ENCODE measurements around the gene RGS13. TPM values are rescaled to one million over a fixed set of nuclear protein-coding genes. Genes with fewer than 3 reads are reported as not detected.

RGS13 gene
- total and polyA plus RNA-seq, 2 donors (not counting 3 experiments of a cell fraction or from before 2014, with no cell fraction given) = not detected

GRCh38 chr1:192633533-192634253, 2.3 kb upstream of the RGS13 start:
- H3K4me2 ChIP-seq (ENCODE audit: insufficient read depth, low read length) = no peak overlapping the region

More at GRCh38 chr1:192633533-192634253, 2.3 kb upstream of the RGS13 start:
- H3K4me3 ChIP-seq (replicated peaks in 1 of 3; ENCODE audit: insufficient read depth in 1 of 3, low read depth in 1 of 3, low read length in 3 of 3) = no peak overlapping the region
- H3K9me1 ChIP-seq (replicated peaks; ENCODE audit: control insufficient read depth, extremely low read depth, insufficient read depth, low read length) = no peaks in the 10 kb centered on the region
- H3K79me2 ChIP-seq (ENCODE audit: control insufficient read depth, insufficient read depth, low read length) = no peaks in the 10 kb centered on the region
- DNase-seq (ENCODE audit: low read depth, low spot score) (no peak), FAIRE-seq (no peak)
- ChIA-PET POLR2A (no interaction called here), CTCF (interaction anchor here (1.2 to 1.6 kb wide), 2 partner anchors 14 to 17 kb away, joined by 3 read pairs; no protein-coding TSS in a partner anchor)
- no peaks in the 10 kb centered on the region for H3K36me3 ChIP-seq (ENCODE audit: control insufficient read depth in 2 of 2, extremely low read depth in 1 of 2, insufficient read depth in 2 of 2, low read length in 2 of 2)
- no TSS peak for BruUV-seq (replicated peaks)
- H4K20me1 ChIP-seq (replicated peaks; ENCODE audit: control insufficient read depth, extremely low read depth, insufficient read depth, low read length) = no peaks in the 10 kb centered on the region
- dilution Hi-C loops (cut with MboI; ENCODE audit: extremely low pct_ligation_motif_present, low sequenced_read_pairs) (no loop called here), intact Hi-C loops (cut with micrococcal nuclease) (no loop called here)
- no peak overlapping the region for H3K27ac ChIP-seq (ENCODE audit: insufficient read depth, low read depth, low read length)
- H3K27me3 ChIP-seq (ENCODE audit: control insufficient read depth in 2 of 2, insufficient read depth in 2 of 2, low read length in 2 of 2) = no peaks in the 10 kb centered on the region
- H3K9me3 ChIP-seq (replicated peaks; ENCODE audit: control insufficient read depth, insufficient read depth, low read length) = no peaks in the 10 kb centered on the region
- no peak overlapping the region for H2AFZ ChIP-seq (ENCODE audit: low read depth, low read length)
- H3K4me1 ChIP-seq (ENCODE audit: control insufficient read depth, extremely low read depth, insufficient read depth, low read length) = no peaks in the 10 kb centered on the region
- H3K9ac ChIP-seq (replicated peaks; ENCODE audit: extremely low read depth, insufficient read depth, low read length) = no peak overlapping the region
- TF ChIP-seq FOS (IDR thresholded peaks at IDR 0.05; ENCODE audit: borderline replicate concordance, insufficient read depth, low read length) = no peak
- no peak for TF ChIP-seq MYC (IDR thresholded peaks at IDR 0.05; ENCODE audit: low read depth, low read length)
- no peak for TF ChIP-seq EZH2 (IDR thresholded peaks at IDR 0.05; ENCODE audit: borderline replicate concordance, low read depth, low read length, severe bottlenecking)
- no peak for TF ChIP-seq POLR2AphosphoS5 (IDR thresholded peaks at IDR 0.05; ENCODE audit: insufficient read depth, low read depth, low read length)
- TF ChIP-seq POLR2A (IDR thresholded peaks at IDR 0.05; ENCODE audit: low read depth, low read length) = no peak
- TF ChIP-seq GATA2 (IDR thresholded peaks at IDR 0.05; ENCODE audit: insufficient read depth, insufficient read length, low read depth, low read length) = no peak
- TF ChIP-seq JUN (IDR thresholded peaks at IDR 0.05; ENCODE audit: borderline replicate concordance, insufficient read depth, insufficient read length, low read depth) = no peak
- TF ChIP-seq MAX (IDR thresholded peaks at IDR 0.05; ENCODE audit: insufficient read depth, insufficient read length) = no peak
- TF ChIP-seq CTCF (IDR thresholded peaks at IDR 0.05; ENCODE audit: extremely low read depth in 1 of 2, insufficient read depth in 1 of 2, low read depth in 1 of 2, low read length in 2 of 2) = no peak

Data from endothelial cell of umbilical vein (primary cell).